ENCODE measurements around the gene TUBB1. TPM values are rescaled to one million over a fixed set of nuclear protein-coding genes. Genes with fewer than 3 reads are reported as not detected.
"Not testable (repeated sequence)": the region's sequence is repeated elsewhere in the genome, so short reads cannot be mapped to it uniquely, and the experiment has no call there.

TUBB1 gene
- total RNA-seq, 1 donor from 2014 or later, result 0.19 TPM

DNA sequence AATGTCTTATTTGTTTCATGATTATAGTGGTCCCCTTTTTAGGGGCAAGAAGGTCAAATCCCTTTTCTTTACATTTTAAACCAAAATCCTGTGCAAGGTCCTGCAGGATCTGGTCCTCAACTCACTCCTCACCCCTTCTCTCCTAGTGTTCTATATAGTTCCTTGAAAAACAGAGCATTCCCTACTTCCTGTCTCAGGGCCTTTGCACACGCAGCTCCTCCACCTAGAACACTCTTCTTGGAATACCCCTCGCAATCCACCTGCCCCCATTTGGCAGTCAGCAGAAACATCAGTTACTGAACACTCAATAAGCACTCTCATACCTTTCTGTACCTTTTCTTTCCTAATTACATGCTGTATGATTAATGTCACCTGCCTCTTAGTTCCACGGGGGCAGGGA lies 16.2 kb downstream of the TUBB1 start:
- Mint-ChIP-seq H3K36me3 (ENCODE audit: insufficient read depth) (peaks cover 12% of the 10 kb centered on the region), H3K4me3 (ENCODE audit: low read depth) (no peak overlapping the region)

DNA sequence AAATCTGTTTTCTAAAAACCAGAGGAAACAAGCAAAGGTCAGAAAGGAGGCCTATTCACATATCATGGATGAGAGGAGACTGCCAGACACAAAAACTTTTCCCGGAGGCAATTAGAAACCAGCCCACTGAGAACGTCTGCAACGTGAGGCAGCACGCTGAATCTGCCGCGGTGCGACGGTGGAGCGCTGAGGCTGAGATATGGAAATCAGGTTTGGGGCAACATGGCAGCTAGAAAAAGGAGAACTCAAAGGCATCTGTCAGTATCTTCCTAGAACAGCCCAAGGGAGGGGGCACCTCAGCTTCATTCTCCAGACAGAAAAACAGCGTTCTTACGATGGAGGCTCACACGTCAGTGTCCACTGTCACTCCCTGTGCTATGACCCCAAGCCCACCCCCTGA lies 18.2 kb downstream of the TUBB1 start:
- Mint-ChIP-seq H3K27me3 (no peaks in the 10 kb centered on the region), H3K4me1 (ENCODE audit: low read depth) (peaks cover 18% of the 10 kb centered on the region), H3K27ac (no peak overlapping the region), H3K36me3 (ENCODE audit: insufficient read depth) (peaks cover 14% of the 10 kb centered on the region), H3K4me3 (ENCODE audit: low read depth) (no peak overlapping the region), H3K9me3 (ENCODE audit: low read depth) (no peaks in the 10 kb centered on the region)
- DNase-seq (ENCODE audit: low spot score, unreplicated experiment), result no peak
- TF ChIP-seq, protein P1, sequence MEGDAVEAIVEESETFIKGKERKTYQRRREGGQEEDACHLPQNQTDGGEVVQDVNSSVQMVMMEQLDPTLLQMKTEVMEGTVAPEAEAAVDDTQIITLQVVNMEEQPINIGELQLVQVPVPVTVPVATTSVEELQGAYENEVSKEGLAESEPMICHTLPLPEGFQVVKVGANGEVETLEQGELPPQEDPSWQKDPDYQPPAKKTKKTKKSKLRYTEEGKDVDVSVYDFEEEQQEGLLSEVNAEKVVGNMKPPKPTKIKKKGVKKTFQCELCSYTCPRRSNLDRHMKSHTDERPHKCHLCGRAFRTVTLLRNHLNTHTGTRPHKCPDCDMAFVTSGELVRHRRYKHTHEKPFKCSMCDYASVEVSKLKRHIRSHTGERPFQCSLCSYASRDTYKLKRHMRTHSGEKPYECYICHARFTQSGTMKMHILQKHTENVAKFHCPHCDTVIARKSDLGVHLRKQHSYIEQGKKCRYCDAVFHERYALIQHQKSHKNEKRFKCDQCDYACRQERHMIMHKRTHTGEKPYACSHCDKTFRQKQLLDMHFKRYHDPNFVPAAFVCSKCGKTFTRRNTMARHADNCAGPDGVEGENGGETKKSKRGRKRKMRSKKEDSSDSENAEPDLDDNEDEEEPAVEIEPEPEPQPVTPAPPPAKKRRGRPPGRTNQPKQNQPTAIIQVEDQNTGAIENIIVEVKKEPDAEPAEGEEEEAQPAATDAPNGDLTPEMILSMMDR (IDR thresholded peaks at IDR 0.05; ENCODE audit: unreplicated experiment), result no peak

More for the DNA sequence above, 16.2 kb downstream of the TUBB1 start:
- Mint-ChIP-seq H3K27me3 (no peaks in the 10 kb centered on the region), H3K27ac (peak overlapping the region; percentile 13), H3K9me3 (ENCODE audit: low read depth) (no peaks in the 10 kb centered on the region), H3K4me1 (ENCODE audit: low read depth) (peaks cover 13% of the 10 kb centered on the region)
- no peak for DNase-seq (ENCODE audit: low spot score, unreplicated experiment)
- TF ChIP-seq, protein P1 (IDR thresholded peaks at IDR 0.05; ENCODE audit: unreplicated experiment), result no peak

DNA sequence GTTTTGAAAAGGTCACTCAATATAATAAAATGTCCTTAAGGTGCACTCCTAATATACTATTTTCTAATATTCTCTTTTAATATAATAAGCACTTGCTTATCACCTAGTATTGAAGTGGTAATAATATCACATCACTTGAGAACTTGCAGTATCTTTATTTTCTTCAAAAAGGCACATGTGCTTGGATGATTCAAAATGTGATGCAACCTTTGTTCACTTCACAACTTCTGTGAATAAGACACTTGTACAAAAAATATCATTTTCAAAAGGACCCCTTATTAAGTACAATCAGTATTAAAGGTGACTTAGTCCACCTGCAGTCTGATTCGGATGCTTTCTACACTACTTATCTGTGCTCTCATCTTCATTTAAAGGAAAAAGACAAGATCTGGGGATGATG lies 20.0 kb downstream of the TUBB1 start:
- TF ChIP-seq, protein P1 (IDR thresholded peaks at IDR 0.05; ENCODE audit: unreplicated experiment), result no peak
- no peak for DNase-seq (ENCODE audit: low spot score, unreplicated experiment)
- Mint-ChIP-seq H3K27ac (no peak overlapping the region), H3K4me1 (ENCODE audit: low read depth) (peaks cover 16% of the 10 kb centered on the region), H3K9me3 (ENCODE audit: low read depth) (no peaks in the 10 kb centered on the region), H3K4me3 (ENCODE audit: low read depth) (no peak overlapping the region), H3K36me3 (ENCODE audit: insufficient read depth) (peaks cover 14% of the 10 kb centered on the region), H3K27me3 (no peaks in the 10 kb centered on the region)

DNA sequence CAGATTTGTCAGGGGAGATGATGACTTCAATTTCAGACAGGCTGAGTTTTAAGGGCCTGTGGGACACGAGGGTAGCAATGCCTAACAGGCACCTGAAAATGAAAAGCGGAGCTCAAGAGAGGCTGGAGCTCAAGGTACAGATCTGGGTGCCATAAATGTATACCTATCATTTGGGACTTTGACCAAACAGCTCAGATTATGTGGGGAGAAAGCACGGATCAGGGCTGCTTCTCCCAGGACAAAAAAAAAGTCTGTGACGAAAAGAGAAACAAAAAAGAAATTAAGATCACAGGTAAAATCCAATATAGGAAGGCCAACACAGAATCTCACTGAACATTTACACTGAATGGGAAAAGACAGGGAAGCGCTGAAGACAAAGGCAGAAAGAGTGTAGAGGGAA lies 21.4 kb downstream of the TUBB1 start:
- Mint-ChIP-seq H3K4me1 (ENCODE audit: low read depth) (peaks cover 16% of the 10 kb centered on the region), H3K27me3 (no peaks in the 10 kb centered on the region), H3K27ac (peak overlapping the region; percentile 14), H3K4me3 (ENCODE audit: low read depth) (peak overlapping the region; percentile 91), H3K36me3 (ENCODE audit: insufficient read depth) (peaks cover 9% of the 10 kb centered on the region), H3K9me3 (ENCODE audit: low read depth) (no peaks in the 10 kb centered on the region)
- TF ChIP-seq, protein P1 (IDR thresholded peaks at IDR 0.05; ENCODE audit: unreplicated experiment), result no peak
- no peak for DNase-seq (ENCODE audit: low spot score, unreplicated experiment)

DNA sequence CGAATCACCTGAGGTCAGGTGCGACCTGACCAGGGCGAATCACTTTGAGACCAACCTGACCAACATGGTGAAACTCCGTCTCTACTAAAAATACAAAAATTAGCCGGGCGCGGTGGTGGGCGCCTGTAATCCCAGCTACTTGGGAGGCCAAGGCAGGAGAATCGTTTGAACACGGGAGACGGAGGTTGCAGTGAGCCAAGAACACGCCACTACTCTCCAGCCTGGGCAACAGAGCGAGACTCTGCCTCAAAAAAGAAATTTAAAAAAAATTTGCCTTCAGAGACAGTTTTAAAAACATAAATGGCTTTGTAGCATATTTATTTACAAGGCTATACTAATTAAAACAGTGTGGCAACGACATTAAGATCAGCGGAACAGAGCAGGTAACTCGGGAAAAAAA lies 22.3 kb downstream of the TUBB1 start:
- H3K9me3 Mint-ChIP-seq (ENCODE audit: low read depth); DNase-seq (ENCODE audit: low spot score, unreplicated experiment); H3K27ac Mint-ChIP-seq; H3K36me3 Mint-ChIP-seq (ENCODE audit: insufficient read depth); H3K27me3 Mint-ChIP-seq: not testable (repeated sequence)
- Mint-ChIP-seq H3K4me3 (ENCODE audit: low read depth) (peak overlapping the region; percentile 91), H3K4me1 (ENCODE audit: low read depth) (peaks cover 16% of the 10 kb centered on the region)

DNA sequence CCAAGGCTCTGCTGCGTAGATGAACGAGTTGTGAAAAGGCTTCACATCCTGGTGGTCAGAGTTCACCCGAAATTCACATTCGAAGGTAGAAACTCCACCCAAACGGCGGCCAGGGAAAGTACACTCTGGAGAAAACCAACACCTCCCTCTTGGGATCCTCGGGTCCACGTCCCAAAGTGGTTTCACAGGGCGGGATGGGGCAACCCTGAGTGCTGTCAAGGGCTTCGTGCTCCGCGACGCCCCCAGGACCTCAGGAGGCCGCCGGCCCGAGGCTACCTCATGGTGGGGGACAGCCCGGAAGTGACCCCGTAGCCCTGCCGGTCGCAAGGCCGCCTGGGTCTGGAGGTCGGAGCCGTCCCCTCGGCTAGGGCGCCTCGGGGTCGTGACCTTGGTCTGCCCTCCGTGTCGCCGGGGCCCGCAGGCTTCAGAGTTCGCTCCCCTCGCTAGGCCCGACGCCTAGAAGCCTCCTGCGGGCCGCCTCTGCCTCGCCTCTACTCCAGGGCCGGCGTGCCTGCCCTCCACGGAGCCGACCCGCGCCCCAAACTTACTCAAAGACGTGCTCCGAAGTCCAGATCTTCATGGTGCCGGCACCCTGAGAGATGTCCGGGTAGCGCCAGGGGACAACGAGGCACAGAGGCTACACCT lies 23.0 kb downstream of the TUBB1 start, which contains the start of gene PRELID3B:
TSS of gene PRELID3B (minus strand) at position 636 of the 645 bp plus-strand sequence. CDS start at position 580, 56 bp downstream.
- H3K27ac Mint-ChIP-seq, result peak within 1 kb of the TSS; percentile 97
- H3K27me3 Mint-ChIP-seq, result peaks cover 4% of the 10 kb centered on the region
- H3K4me1 Mint-ChIP-seq (ENCODE audit: low read depth), result peaks cover 16% of the 10 kb centered on the region
- TF ChIP-seq, protein P1 (IDR thresholded peaks at IDR 0.05; ENCODE audit: unreplicated experiment), result no peak
- peaks cover 3% of the 10 kb centered on the region for H3K36me3 Mint-ChIP-seq (ENCODE audit: insufficient read depth)
- H3K4me3 Mint-ChIP-seq (ENCODE audit: low read depth), result peak within 1 kb of the TSS; percentile 91
- no peak for DNase-seq (ENCODE audit: low spot score, unreplicated experiment)
- no peaks in the 10 kb centered on the region for H3K9me3 Mint-ChIP-seq (ENCODE audit: low read depth)

Data from progenitor cell of endocrine pancreas (in vitro differentiated cells).